Mononuclear cell (primary cell): Measurements from ENCODE around the gene NACAD. TPM values are rescaled to one million over a fixed set of nuclear protein-coding genes. Genes with fewer than 3 reads are reported as not detected.

ENCODE experiments used
- H3K27me3 ChIP-seq: 2 replicates; pipeline ENCODE4 v1.6.0; 2011; ENCODE audit warnings: low read length, control low read depth; ENCODE audit not compliant: insufficient read depth
- H3K4me1 ChIP-seq: 2 replicates; pipeline ENCODE4 v1.5.1; 2011; ENCODE audit warnings: mild to moderate bottlenecking, low read length, control low read depth; ENCODE audit not compliant: insufficient read depth
- H3K4me3 ChIP-seq: 2 replicates; pipeline ENCODE4 v1.5.1; 2011; ENCODE audit warnings: mild to moderate bottlenecking, low read length, moderate library complexity
- H3K9me3 ChIP-seq: 2 replicates; pipeline ENCODE4 v1.5.1; 2011; ENCODE audit warnings: low read depth, mild to moderate bottlenecking, control low read depth, low read length
- total RNA-seq: library from RNA; depleted of rRNA; stranded (reverse); fragments of >200 nt; gene quantifications from one replicate; pipeline ENCODE4 v1.2.3, GENCODE V29; 2012

Gene NACAD
- total RNA-seq, 1 donor, result 0.10 TPM

GRCh38 chr7:45065031-45065995 lies 23.5 kb downstream of the NACAD start:
- no peak overlapping the region for H3K4me3 ChIP-seq
- no peaks in the 10 kb centered on the region for H3K9me3 ChIP-seq
- H3K27me3 ChIP-seq, result no peaks in the 10 kb centered on the region
- peaks cover 44% of the 10 kb centered on the region for H3K4me1 ChIP-seq

- Histone ChIP-seq H3K4me1 (peaks cover 44% of the 10 kb centered on the region), H3K9me3 (no peaks in the 10 kb centered on the region), H3K27me3 (no peaks in the 10 kb centered on the region)
These were observed 24.6 kb downstream of the NACAD start for GRCh38 chr7:45064047-45064725.

GRCh38 chr7:45061806-45062425 lies 26.9 kb downstream of the NACAD start:
- Histone ChIP-seq H3K27me3 (no peaks in the 10 kb centered on the region), H3K9me3 (no peaks in the 10 kb centered on the region), H3K4me1 (peaks cover 42% of the 10 kb centered on the region), H3K4me3 (no peak overlapping the region)

More at GRCh38 chr7:45064047-45064725, 24.6 kb downstream of the NACAD start:
- no peak overlapping the region for H3K4me3 ChIP-seq

- Histone ChIP-seq H3K4me1 (peaks cover 42% of the 10 kb centered on the region), H3K4me3 (no peak overlapping the region), H3K9me3 (no peaks in the 10 kb centered on the region), H3K27me3 (no peaks in the 10 kb centered on the region)
These were observed 27.4 kb downstream of the NACAD start for GRCh38 chr7:45061352-45061751.

GRCh38 chr7:45060295-45060694 lies 28.5 kb downstream of the NACAD start:
- Histone ChIP-seq H3K27me3 (no peaks in the 10 kb centered on the region), H3K4me1 (peaks cover 42% of the 10 kb centered on the region), H3K4me3 (no peak overlapping the region), H3K9me3 (no peaks in the 10 kb centered on the region)

GRCh38 chr7:45057878-45058277 lies 30.9 kb downstream of the NACAD start:
- peaks cover 44% of the 10 kb centered on the region for H3K4me1 ChIP-seq
- H3K27me3 ChIP-seq, result no peaks in the 10 kb centered on the region
- H3K4me3 ChIP-seq, result no peak overlapping the region
- no peaks in the 10 kb centered on the region for H3K9me3 ChIP-seq

- Histone ChIP-seq H3K27me3 (no peaks in the 10 kb centered on the region), H3K9me3 (no peaks in the 10 kb centered on the region), H3K4me1 (peaks cover 25% of the 10 kb centered on the region), H3K4me3 (no peak overlapping the region)
These were observed 33.1 kb downstream of the NACAD start for GRCh38 chr7:45055594-45056219.

- Histone ChIP-seq H3K4me3 (no peak overlapping the region), H3K4me1 (peaks cover 20% of the 10 kb centered on the region), H3K27me3 (no peaks in the 10 kb centered on the region), H3K9me3 (no peaks in the 10 kb centered on the region)
These were observed 33.8 kb downstream of the NACAD start for GRCh38 chr7:45055016-45055415.

- Histone ChIP-seq H3K4me3 (no peak overlapping the region), H3K27me3 (no peaks in the 10 kb centered on the region), H3K4me1 (peaks cover 20% of the 10 kb centered on the region), H3K9me3 (no peaks in the 10 kb centered on the region)
These were observed 34.3 kb downstream of the NACAD start for GRCh38 chr7:45054442-45054841.

- Histone ChIP-seq H3K27me3 (no peaks in the 10 kb centered on the region), H3K4me3 (no peak overlapping the region), H3K4me1 (peaks cover 20% of the 10 kb centered on the region), H3K9me3 (no peaks in the 10 kb centered on the region)
These were observed 34.8 kb downstream of the NACAD start for GRCh38 chr7:45053941-45054340.

GRCh38 chr7:45053401-45053800 lies 35.4 kb downstream of the NACAD start:
- Histone ChIP-seq H3K27me3 (no peaks in the 10 kb centered on the region), H3K4me3 (no peak overlapping the region), H3K4me1 (peaks cover 20% of the 10 kb centered on the region), H3K9me3 (no peaks in the 10 kb centered on the region)

GRCh38 chr7:45052011-45052410 lies 36.8 kb downstream of the NACAD start:
- H3K9me3 ChIP-seq, result no peaks in the 10 kb centered on the region
- peaks cover 10% of the 10 kb centered on the region for H3K4me1 ChIP-seq
- H3K27me3 ChIP-seq, result no peaks in the 10 kb centered on the region
- H3K4me3 ChIP-seq, result no peak overlapping the region

- Histone ChIP-seq H3K4me3 (no peak overlapping the region), H3K4me1 (peaks cover 9% of the 10 kb centered on the region), H3K27me3 (no peaks in the 10 kb centered on the region), H3K9me3 (no peaks in the 10 kb centered on the region)
These were observed 38.6 kb downstream of the NACAD start for GRCh38 chr7:45050198-45050597.

- Histone ChIP-seq H3K9me3 (no peaks in the 10 kb centered on the region), H3K4me1 (peaks cover 9% of the 10 kb centered on the region), H3K4me3 (no peak overlapping the region), H3K27me3 (no peaks in the 10 kb centered on the region)
These were observed 40.0 kb downstream of the NACAD start for GRCh38 chr7:45048748-45049147.

GRCh38 chr7:45044338-45044737 lies 44.4 kb downstream of the NACAD start:
- Histone ChIP-seq H3K27me3 (no peaks in the 10 kb centered on the region), H3K4me1 (no peaks in the 10 kb centered on the region), H3K4me3 (no peak overlapping the region), H3K9me3 (no peaks in the 10 kb centered on the region)
